HEK293T (cell line): ENCODE measurements around the gene KDM4C.

Experiments used
- ARNT ChIP-seq: fragments of 450-650 bp; IDR thresholded peaks from 2 replicates; pipeline ENCODE4 v1.6.1; 2017; ENCODE audit warnings: mild to moderate bottlenecking
- BHLHE40 ChIP-seq: fragments of 450-650 bp; IDR thresholded peaks from 2 replicates; pipeline ENCODE4 v1.6.1; 2016; ENCODE audit warnings: mild to moderate bottlenecking, moderate library complexity, borderline replicate concordance
- FOXM1 ChIP-seq: fragments of 450-650 bp; IDR thresholded peaks from 2 replicates; pipeline ENCODE4 v1.6.1; 2017; ENCODE audit warnings: mild to moderate bottlenecking, borderline replicate concordance
- HDGF ChIP-seq: fragments of 450-650 bp; IDR thresholded peaks from 2 replicates; pipeline ENCODE4 v1.6.1; 2017; ENCODE audit warnings: antibody characterized with exemption, borderline replicate concordance
- SP1 ChIP-seq: fragments of 450-650 bp; IDR thresholded peaks from 2 replicates; pipeline ENCODE4 v1.6.1; 2017
- SUZ12 ChIP-seq: fragments of 450-650 bp; IDR thresholded peaks from 2 replicates; pipeline ENCODE4 v1.6.1; 2016; ENCODE audit warnings: mild to moderate bottlenecking

- TF ChIP-seq BHLHE40 (no peak), HDGF (no peak), SP1 (no peak), ARNT (no peak), FOXM1 (no peak), SUZ12 (no peak)
Observed at GRCh38 chr9:6894135-6894534, 136.4 kb downstream of the KDM4C start.
